ENCODE data around the gene CA9. TPM values are rescaled to one million over a fixed set of nuclear protein-coding genes. Genes with fewer than 3 reads are reported as not detected.
"Not testable (repeated sequence)": the region's sequence is repeated elsewhere in the genome, so short reads cannot be mapped to it uniquely, and the experiment has no call there.

The CA9 gene
- total RNA-seq, 1 donor from 2014 or later = not detected

GRCh38 chr9:35635730-35636129 lies 38.0 kb upstream of the CA9 start:
- no peak for TF ChIP-seq CTCF (IDR thresholded peaks at IDR 0.05)
- peaks cover 30% of the 10 kb centered on the region for H3K27me3 Mint-ChIP-seq (ENCODE audit: unreplicated experiment)
- no peak overlapping the region for H3K27ac Mint-ChIP-seq (ENCODE audit: unreplicated experiment)
- DNase-seq (ENCODE audit: extremely low spot score, unreplicated experiment) = no peak
- no peaks in the 10 kb centered on the region for H3K9me3 Mint-ChIP-seq (ENCODE audit: unreplicated experiment)
- H3K4me1 Mint-ChIP-seq (ENCODE audit: unreplicated experiment) = peaks cover 6% of the 10 kb centered on the region
- H3K4me3 Mint-ChIP-seq (ENCODE audit: unreplicated experiment) = no peak overlapping the region
- peaks cover 4% of the 10 kb centered on the region for H3K36me3 Mint-ChIP-seq (ENCODE audit: unreplicated experiment)

GRCh38 chr9:35636135-35636876 lies 37.4 kb upstream of the CA9 start:
- Mint-ChIP-seq H3K27me3 (ENCODE audit: unreplicated experiment) (peaks cover 30% of the 10 kb centered on the region), H3K4me1 (ENCODE audit: unreplicated experiment) (peaks cover 6% of the 10 kb centered on the region), H3K27ac (ENCODE audit: unreplicated experiment) (no peak overlapping the region), H3K4me3 (ENCODE audit: unreplicated experiment) (no peak overlapping the region), H3K9me3 (ENCODE audit: unreplicated experiment) (no peaks in the 10 kb centered on the region), H3K36me3 (ENCODE audit: unreplicated experiment) (peaks cover 4% of the 10 kb centered on the region)
- DNase-seq (ENCODE audit: extremely low spot score, unreplicated experiment) = no peak
- TF ChIP-seq CTCF (IDR thresholded peaks at IDR 0.05) = no peak

GRCh38 chr9:35636877-35637246 lies 36.9 kb upstream of the CA9 start:
- H3K27me3 Mint-ChIP-seq (ENCODE audit: unreplicated experiment) = peaks cover 30% of the 10 kb centered on the region
- not testable (repeated sequence) for H3K4me1 Mint-ChIP-seq (ENCODE audit: unreplicated experiment); H3K36me3 Mint-ChIP-seq (ENCODE audit: unreplicated experiment); H3K27ac Mint-ChIP-seq (ENCODE audit: unreplicated experiment); H3K9me3 Mint-ChIP-seq (ENCODE audit: unreplicated experiment); DNase-seq (ENCODE audit: extremely low spot score, unreplicated experiment); H3K4me3 Mint-ChIP-seq (ENCODE audit: unreplicated experiment)

GRCh38 chr9:35637427-35637955 lies 36.2 kb upstream of the CA9 start:
- not testable (repeated sequence) for H3K27ac Mint-ChIP-seq (ENCODE audit: unreplicated experiment); H3K4me3 Mint-ChIP-seq (ENCODE audit: unreplicated experiment); H3K36me3 Mint-ChIP-seq (ENCODE audit: unreplicated experiment); H3K9me3 Mint-ChIP-seq (ENCODE audit: unreplicated experiment); H3K4me1 Mint-ChIP-seq (ENCODE audit: unreplicated experiment); DNase-seq (ENCODE audit: extremely low spot score, unreplicated experiment)
- H3K27me3 Mint-ChIP-seq (ENCODE audit: unreplicated experiment) = peaks cover 30% of the 10 kb centered on the region

GRCh38 chr9:35638751-35639150 lies 35.0 kb upstream of the CA9 start:
- H3K27ac Mint-ChIP-seq (ENCODE audit: unreplicated experiment); DNase-seq (ENCODE audit: extremely low spot score, unreplicated experiment); H3K4me1 Mint-ChIP-seq (ENCODE audit: unreplicated experiment); H3K36me3 Mint-ChIP-seq (ENCODE audit: unreplicated experiment); H3K9me3 Mint-ChIP-seq (ENCODE audit: unreplicated experiment); H3K4me3 Mint-ChIP-seq (ENCODE audit: unreplicated experiment): not testable (repeated sequence)
- H3K27me3 Mint-ChIP-seq (ENCODE audit: unreplicated experiment) = peaks cover 30% of the 10 kb centered on the region

GRCh38 chr9:35639225-35639624 lies 34.5 kb upstream of the CA9 start:
- not testable (repeated sequence) for H3K9me3 Mint-ChIP-seq (ENCODE audit: unreplicated experiment); DNase-seq (ENCODE audit: extremely low spot score, unreplicated experiment); H3K27ac Mint-ChIP-seq (ENCODE audit: unreplicated experiment); H3K36me3 Mint-ChIP-seq (ENCODE audit: unreplicated experiment); H3K4me1 Mint-ChIP-seq (ENCODE audit: unreplicated experiment); H3K4me3 Mint-ChIP-seq (ENCODE audit: unreplicated experiment)
- peaks cover 30% of the 10 kb centered on the region for H3K27me3 Mint-ChIP-seq (ENCODE audit: unreplicated experiment)

- Mint-ChIP-seq H3K4me3 (ENCODE audit: unreplicated experiment) (no peak overlapping the region), H3K9me3 (ENCODE audit: unreplicated experiment) (no peaks in the 10 kb centered on the region), H3K36me3 (ENCODE audit: unreplicated experiment) (peaks cover 4% of the 10 kb centered on the region), H3K4me1 (ENCODE audit: unreplicated experiment) (peaks cover 6% of the 10 kb centered on the region), H3K27ac (ENCODE audit: unreplicated experiment) (no peak overlapping the region), H3K27me3 (ENCODE audit: unreplicated experiment) (peaks cover 29% of the 10 kb centered on the region)
- no peak for DNase-seq (ENCODE audit: extremely low spot score, unreplicated experiment)
- TF ChIP-seq CTCF (IDR thresholded peaks at IDR 0.05) = no peak
These were observed 34.1 kb upstream of the CA9 start for GRCh38 chr9:35639631-35640030.

GRCh38 chr9:35640431-35640830 lies 33.3 kb upstream of the CA9 start:
- not testable (repeated sequence) for H3K9me3 Mint-ChIP-seq (ENCODE audit: unreplicated experiment); H3K4me1 Mint-ChIP-seq (ENCODE audit: unreplicated experiment); H3K4me3 Mint-ChIP-seq (ENCODE audit: unreplicated experiment); H3K36me3 Mint-ChIP-seq (ENCODE audit: unreplicated experiment); DNase-seq (ENCODE audit: extremely low spot score, unreplicated experiment); H3K27ac Mint-ChIP-seq (ENCODE audit: unreplicated experiment)
- peaks cover 21% of the 10 kb centered on the region for H3K27me3 Mint-ChIP-seq (ENCODE audit: unreplicated experiment)

- not testable (repeated sequence) for H3K36me3 Mint-ChIP-seq (ENCODE audit: unreplicated experiment); DNase-seq (ENCODE audit: extremely low spot score, unreplicated experiment); H3K27ac Mint-ChIP-seq (ENCODE audit: unreplicated experiment); H3K9me3 Mint-ChIP-seq (ENCODE audit: unreplicated experiment); H3K4me3 Mint-ChIP-seq (ENCODE audit: unreplicated experiment)
- Mint-ChIP-seq H3K27me3 (ENCODE audit: unreplicated experiment) (peaks cover 12% of the 10 kb centered on the region), H3K4me1 (ENCODE audit: unreplicated experiment) (peaks cover 11% of the 10 kb centered on the region)
These were observed 32.2 kb upstream of the CA9 start for GRCh38 chr9:35641478-35641877.

All from osteocyte (in vitro differentiated cells).